ENCODE data around the gene IL18R1. TPM values are rescaled to one million over a fixed set of nuclear protein-coding genes. Genes with fewer than 3 reads are reported as not detected.
A peak's percentile ranks its signal among the peaks of the same experiment; 100 is the strongest.
"Not testable (repeated sequence)": the region's sequence is repeated elsewhere in the genome, so short reads cannot be mapped to it uniquely, and the experiment has no call there.

Gene IL18R1
- total RNA-seq, 3 donors from 2014 or later (not counting 1 experiment from before 2014, with no cell fraction given), result 42.9 to 58.8 (median 46.7) TPM

- H3K27me3 Mint-ChIP-seq (ENCODE audit: low read depth in 2 of 2), result peaks cover 0 to 8% of the 10 kb centered on the region in 2 donors
- no peaks in the 10 kb centered on the region for H3K27me3 ChIP-seq (ENCODE audit: control insufficient read depth, insufficient read depth, low read length)
- intact Hi-C loops (cut with micrococcal nuclease), result no loop called here
- DNase-seq (no peak), ATAC-seq (no peak)
- no peak overlapping the region for H3K27ac Mint-ChIP-seq
- 11% methylated on average over 2 of the region's 2 CpGs for WGBS (ENCODE audit: insufficient coverage)
- no peak for TF ChIP-seq CTCF (IDR thresholded peaks at IDR 0.05)
- no peak overlapping the region for H3K4me3 Mint-ChIP-seq
- peaks cover 12 to 13% of the 10 kb centered on the region in 2 donors for H3K4me1 Mint-ChIP-seq
- no peak overlapping the region for H3K4me3 ChIP-seq (ENCODE audit: low read length)
- no peaks in the 10 kb centered on the region for H3K9me3 Mint-ChIP-seq
- no peaks in the 10 kb centered on the region for H3K36me3 ChIP-seq (ENCODE audit: control insufficient read depth, insufficient read depth, low read length)
- H3K4me1 ChIP-seq (ENCODE audit: control insufficient read depth, insufficient read depth, low read length), result peaks cover 6% of the 10 kb centered on the region
- H3K27ac ChIP-seq (ENCODE audit: low read length), result no peak overlapping the region
- H3K9me3 ChIP-seq (ENCODE audit: control insufficient read depth, insufficient read depth, low read length), result no peaks in the 10 kb centered on the region
- H3K36me3 Mint-ChIP-seq, result no peaks in the 10 kb centered on the region
These were observed 37.9 kb upstream of the IL18R1 start for GRCh38 chr2:102317715-102318114.

- H3K4me1 Mint-ChIP-seq, result peaks cover 9 to 13% of the 10 kb centered on the region in 2 donors
- no peaks in the 10 kb centered on the region for H3K9me3 Mint-ChIP-seq
- H3K9me3 ChIP-seq (ENCODE audit: control insufficient read depth, insufficient read depth, low read length), result no peaks in the 10 kb centered on the region
- H3K4me1 ChIP-seq (ENCODE audit: control insufficient read depth, insufficient read depth, low read length), result peaks cover 6% of the 10 kb centered on the region
- no peak overlapping the region for H3K27ac ChIP-seq (ENCODE audit: low read length)
- intact Hi-C loops (cut with micrococcal nuclease), result no loop called here
- no peak overlapping the region for H3K4me3 Mint-ChIP-seq
- WGBS (ENCODE audit: insufficient coverage), result 91% methylated on average over 1 of the region's 2 CpGs
- H3K27me3 ChIP-seq (ENCODE audit: control insufficient read depth, insufficient read depth, low read length), result no peaks in the 10 kb centered on the region
- no peaks in the 10 kb centered on the region for H3K36me3 ChIP-seq (ENCODE audit: control insufficient read depth, insufficient read depth, low read length)
- no peak overlapping the region for H3K4me3 ChIP-seq (ENCODE audit: low read length)
- no peak for DNase-seq
- H3K36me3 Mint-ChIP-seq, result no peaks in the 10 kb centered on the region
- ATAC-seq, result no peak
- H3K27ac Mint-ChIP-seq, result no peak overlapping the region
- H3K27me3 Mint-ChIP-seq (ENCODE audit: low read depth in 2 of 2), result peaks cover 0 to 8% of the 10 kb centered on the region in 2 donors
- TF ChIP-seq CTCF (IDR thresholded peaks at IDR 0.05), result no peak
These were observed 37.2 kb upstream of the IL18R1 start for GRCh38 chr2:102318437-102318836.

- no peak for TF ChIP-seq CTCF (IDR thresholded peaks at IDR 0.05)
- Mint-ChIP-seq H3K4me3 (no peak overlapping the region), H3K4me1 (no peaks in the 10 kb centered on the region), H3K27ac (no peak overlapping the region), H3K27me3 (ENCODE audit: low read depth in 2 of 2) (peaks cover 0 to 11% of the 10 kb centered on the region in 2 donors), H3K9me3 (no peaks in the 10 kb centered on the region), H3K36me3 (no peaks in the 10 kb centered on the region)
- Histone ChIP-seq H3K4me3 (ENCODE audit: low read length) (no peak overlapping the region), H3K27me3 (ENCODE audit: control insufficient read depth, insufficient read depth, low read length) (no peaks in the 10 kb centered on the region), H3K4me1 (ENCODE audit: control insufficient read depth, insufficient read depth, low read length) (peaks cover 4% of the 10 kb centered on the region), H3K27ac (ENCODE audit: low read length) (no peak overlapping the region), H3K9me3 (ENCODE audit: control insufficient read depth, insufficient read depth, low read length) (no peaks in the 10 kb centered on the region), H3K36me3 (ENCODE audit: control insufficient read depth, insufficient read depth, low read length) (no peaks in the 10 kb centered on the region)
- WGBS (ENCODE audit: insufficient coverage), result 84% methylated on average over 2 of the region's 6 CpGs
- DNase-seq (no peak), ATAC-seq (no peak)
- intact Hi-C loops (cut with micrococcal nuclease), result no loop called here
These were observed 33.5 kb upstream of the IL18R1 start for GRCh38 chr2:102321941-102322719.

- H3K4me1 Mint-ChIP-seq; H3K4me1 ChIP-seq (ENCODE audit: control insufficient read depth, insufficient read depth, low read length); H3K36me3 Mint-ChIP-seq; H3K27ac ChIP-seq (ENCODE audit: low read length); H3K9me3 Mint-ChIP-seq; H3K36me3 ChIP-seq (ENCODE audit: control insufficient read depth, insufficient read depth, low read length); H3K9me3 ChIP-seq (ENCODE audit: control insufficient read depth, insufficient read depth, low read length); intact Hi-C loops (cut with micrococcal nuclease); ATAC-seq; H3K27ac Mint-ChIP-seq; H3K4me3 Mint-ChIP-seq; H3K27me3 ChIP-seq (ENCODE audit: control insufficient read depth, insufficient read depth, low read length); H3K4me3 ChIP-seq (ENCODE audit: low read length): not testable (repeated sequence)
- WGBS (ENCODE audit: insufficient coverage), result 94% methylated on average over 5 of the region's 5 CpGs
- H3K27me3 Mint-ChIP-seq (ENCODE audit: low read depth in 2 of 2), result peaks cover 0 to 13% of the 10 kb centered on the region in 2 donors
- peak in 1 of 2 donors; percentile 42 for DNase-seq
These were observed 30.7 kb upstream of the IL18R1 start for GRCh38 chr2:102324914-102325313.

Data from natural killer cell (primary cell).